NCI-H1092 treated with DMSO at 0.1 percent for 48 hours (cell line): ENCODE data around the gene MVP.

Source experiments
- DNase-seq: peaks from one replicate; lab custom pipeline; 2025; lab: John Stamatoyannopoulos, UW

The MVP gene

DNA sequence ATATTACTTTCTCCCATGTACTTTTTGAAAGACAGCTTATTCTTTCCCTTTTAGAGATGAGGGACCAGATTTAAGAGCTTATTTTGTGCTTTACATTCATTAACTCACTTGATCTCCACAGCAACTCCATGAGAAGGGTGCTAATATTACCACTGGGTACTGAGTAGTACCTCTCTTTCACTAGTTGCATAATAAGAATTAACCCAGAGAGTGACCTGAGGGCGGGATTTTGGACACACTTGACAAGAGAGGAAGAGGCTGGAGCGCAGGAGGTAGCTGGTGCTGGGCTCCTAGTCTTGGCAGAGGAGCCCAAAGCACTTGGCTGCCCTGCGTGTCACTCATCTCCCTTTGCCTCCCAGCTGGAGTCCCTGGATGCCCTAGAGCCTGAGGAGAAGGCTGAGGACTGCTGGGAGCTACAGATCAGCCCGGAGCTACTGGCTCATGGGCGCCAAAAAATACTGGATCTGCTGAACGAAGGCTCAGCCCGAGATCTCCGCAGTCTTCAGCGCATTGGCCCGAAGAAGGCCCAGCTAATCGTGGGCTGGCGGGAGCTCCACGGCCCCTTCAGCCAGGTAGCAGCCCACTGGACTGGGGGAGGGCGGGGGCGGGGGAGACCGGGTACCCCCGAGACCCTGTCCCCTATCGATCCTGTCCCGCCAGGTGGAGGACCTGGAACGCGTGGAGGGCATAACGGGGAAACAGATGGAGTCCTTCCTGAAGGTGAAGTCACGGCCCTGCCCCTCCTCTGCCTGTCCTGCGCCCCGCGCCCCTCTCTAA, 15.6 kb upstream of the MVP start:
- peak; percentile 41 for DNase-seq

DNA sequence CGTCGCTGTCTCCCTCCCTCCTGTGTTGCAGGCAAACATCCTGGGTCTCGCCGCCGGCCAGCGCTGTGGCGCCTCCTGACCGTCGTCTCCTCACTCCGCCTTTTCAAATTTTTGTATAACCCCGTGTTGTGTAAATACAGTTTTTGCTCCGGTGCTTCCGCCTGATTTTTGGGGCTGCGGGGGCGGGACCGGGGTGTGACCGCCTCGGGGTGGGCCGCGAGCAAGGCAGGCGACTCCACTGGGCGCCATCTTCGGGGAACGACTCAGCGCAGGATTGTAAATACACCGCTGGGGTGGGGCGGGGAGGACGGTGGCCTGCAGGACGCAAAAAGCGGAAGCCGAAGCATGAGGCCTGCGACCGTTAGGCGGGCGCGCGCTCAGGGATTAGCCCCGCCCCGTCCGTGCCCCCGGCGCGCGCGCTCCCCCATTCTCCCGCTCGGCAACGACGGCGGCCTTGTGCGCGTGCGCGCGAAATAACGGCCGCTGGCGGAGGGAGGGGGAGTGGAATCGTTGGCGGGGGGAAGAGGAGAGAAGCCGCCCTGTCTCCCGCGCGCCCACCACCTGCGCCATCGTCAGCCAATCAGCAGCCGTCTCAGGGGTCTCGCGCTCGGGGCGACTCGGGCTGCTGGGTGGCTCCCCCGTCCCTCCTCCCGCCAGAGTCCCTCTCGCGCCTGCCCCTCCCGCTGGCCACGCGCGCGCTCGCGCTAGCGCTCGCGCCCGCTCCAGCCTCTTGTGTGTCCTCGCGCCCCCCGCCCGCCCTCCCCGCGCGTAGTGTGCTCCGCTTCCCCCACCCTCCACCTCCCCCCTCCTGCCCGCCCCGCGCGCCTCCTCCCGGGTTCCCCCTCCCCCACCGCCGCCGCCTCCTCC, 14.8 kb upstream of the MVP start:
- DNase-seq, result peak; percentile 98

DNA sequence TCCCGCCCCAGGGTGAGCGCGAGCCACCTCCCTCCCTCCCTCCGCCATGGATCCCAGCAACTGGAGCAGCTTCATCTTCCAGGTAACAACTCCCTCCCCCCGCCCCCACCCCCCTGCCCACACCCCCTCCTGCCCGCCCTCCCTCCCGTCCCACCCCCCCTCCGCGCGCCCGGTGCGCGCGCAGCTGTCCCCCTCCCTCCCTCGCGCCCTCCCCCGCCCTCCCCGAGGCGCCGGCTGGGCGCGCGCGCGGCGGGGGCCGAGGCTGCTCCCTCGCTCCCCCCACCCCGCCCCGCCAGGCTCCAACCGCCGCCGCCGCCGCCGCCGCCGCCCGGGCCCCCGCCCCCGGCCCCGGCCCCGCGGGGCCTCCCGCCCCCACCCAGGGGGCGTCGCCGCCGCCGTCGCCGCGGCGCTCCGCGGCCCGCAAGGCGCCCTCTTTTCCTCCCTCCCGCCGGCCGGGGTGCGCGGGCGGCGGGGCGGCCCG, 14.1 kb upstream of the MVP start, which contains the start of gene MAZ:
TSS of gene MAZ (plus strand) at position 431 of the 481 bp plus-strand sequence. CDS start 173 bp downstream, outside the sequence.
- peak; percentile 94 for DNase-seq

DNA sequence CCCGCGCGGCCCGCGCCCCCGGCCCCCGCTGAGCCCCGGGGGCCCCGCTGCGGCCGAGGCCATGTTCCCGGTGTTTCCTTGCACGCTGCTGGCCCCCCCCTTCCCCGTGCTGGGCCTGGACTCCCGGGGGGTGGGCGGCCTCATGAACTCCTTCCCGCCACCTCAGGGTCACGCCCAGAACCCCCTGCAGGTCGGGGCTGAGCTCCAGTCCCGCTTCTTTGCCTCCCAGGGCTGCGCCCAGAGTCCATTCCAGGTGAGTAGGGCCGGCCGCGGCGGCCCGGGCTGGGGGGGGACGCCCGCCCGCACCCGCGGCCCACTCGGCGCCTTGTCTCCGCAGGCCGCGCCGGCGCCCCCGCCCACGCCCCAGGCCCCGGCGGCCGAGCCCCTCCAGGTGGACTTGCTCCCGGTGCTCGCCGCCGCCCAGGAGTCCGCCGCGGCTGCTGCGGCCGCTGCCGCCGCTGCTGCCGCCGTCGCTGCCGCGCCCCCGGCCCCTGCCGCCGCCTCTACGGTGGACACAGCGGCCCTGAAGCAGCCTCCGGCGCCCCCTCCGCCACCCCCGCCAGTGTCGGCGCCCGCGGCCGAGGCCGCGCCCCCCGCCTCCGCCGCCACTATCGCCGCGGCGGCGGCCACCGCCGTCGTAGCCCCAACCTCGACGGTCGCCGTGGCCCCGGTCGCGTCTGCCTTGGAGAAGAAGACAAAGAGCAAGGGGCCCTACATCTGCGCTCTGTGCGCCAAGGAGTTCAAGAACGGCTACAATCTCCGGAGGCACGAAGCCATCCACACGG, 13.4 kb upstream of the MVP start:
- DNase-seq, result peak; percentile 78

DNA sequence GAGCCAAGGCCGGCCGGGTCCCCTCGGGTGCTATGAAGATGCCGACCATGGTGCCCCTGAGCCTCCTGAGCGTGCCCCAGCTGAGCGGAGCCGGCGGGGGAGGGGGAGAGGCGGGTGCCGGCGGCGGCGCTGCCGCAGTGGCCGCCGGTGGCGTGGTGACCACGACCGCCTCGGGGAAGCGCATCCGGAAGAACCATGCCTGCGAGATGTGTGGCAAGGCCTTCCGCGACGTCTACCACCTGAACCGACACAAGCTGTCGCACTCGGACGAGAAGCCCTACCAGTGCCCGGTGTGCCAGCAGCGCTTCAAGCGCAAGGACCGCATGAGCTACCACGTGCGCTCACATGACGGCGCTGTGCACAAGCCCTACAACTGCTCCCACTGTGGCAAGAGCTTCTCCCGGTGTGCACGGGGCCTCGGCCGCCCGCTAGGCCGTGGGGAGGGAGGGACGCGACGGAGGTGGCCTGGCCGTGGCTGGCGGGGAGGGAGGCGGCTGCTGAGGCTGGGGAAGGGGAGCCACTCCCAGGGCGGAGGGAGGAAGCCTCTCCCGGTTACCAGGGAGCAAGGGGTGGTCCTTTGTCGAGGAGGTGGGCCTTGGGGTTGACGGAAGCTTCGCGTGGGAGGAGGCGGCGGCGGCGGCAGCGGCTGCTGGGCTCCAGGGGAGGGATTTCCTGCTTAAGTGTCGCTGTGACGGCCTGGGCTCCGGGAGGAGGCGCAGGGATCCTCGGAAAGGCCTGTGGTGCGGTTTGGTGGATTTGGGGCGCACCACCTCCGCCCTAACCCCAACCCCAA, 12.6 kb upstream of the MVP start:
- DNase-seq, result peak; percentile 83

DNA sequence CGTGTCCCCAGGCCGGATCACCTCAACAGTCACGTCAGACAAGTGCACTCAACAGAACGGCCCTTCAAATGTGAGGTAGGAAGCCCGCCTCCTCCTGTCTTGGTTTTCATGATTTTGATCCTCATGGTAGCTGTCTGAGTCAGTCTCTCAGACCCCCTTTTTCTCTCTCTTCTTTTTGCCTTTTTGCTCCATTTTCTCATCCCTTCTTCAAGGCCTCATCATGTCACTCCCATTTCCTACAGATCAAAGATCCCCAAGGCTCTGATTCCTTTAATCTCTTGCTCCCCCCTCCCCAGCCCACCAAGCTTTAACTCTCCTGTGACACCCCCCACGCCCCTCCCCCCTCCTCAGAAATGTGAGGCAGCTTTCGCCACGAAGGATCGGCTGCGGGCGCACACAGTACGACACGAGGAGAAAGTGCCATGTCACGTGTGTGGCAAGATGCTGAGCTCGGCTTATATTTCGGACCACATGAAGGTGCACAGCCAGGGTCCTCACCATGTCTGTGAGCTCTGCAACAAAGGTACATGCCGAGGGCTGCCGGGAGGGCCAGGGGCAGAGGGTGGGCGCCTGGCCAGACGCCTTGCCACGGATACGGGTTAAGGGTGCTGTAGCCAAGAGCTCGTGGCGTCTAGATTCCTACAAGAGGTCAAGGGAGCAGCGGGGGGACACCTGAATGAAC, 11.9 kb upstream of the MVP start:
- DNase-seq, result peak; percentile 56

DNA sequence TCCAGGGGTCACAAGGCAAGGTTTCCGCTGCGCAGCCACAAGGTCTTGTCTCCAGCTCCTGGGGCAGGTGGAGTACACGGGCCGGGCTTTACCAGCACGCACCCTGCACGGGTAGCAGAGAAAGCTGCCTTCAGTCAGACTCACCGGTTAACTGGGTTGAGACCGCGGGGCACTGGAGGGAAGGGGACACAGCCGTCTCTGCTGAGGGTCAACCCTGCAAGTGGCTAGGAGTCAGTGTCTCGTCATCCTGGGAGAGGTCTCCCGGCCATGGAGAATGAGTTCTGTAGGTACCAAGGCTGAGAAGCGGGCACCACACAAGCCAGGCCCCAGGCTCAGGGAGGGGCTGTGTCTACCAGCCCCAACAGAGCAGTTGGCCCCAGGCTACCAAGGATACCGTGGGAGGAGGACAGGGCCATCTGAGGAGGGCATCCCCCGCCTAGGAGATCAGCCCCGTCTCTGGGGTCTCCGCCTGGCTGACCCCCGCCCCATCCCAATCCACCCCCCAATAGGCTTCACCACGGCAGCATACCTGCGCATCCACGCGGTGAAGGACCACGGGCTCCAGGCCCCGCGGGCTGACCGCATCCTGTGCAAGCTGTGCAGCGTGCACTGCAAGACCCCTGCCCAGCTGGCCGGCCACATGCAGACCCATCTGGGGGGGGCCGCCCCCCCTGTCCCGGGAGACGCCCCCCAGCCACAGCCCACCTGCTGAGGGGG, 11.1 kb upstream of the MVP start:
- DNase-seq, result no peak

DNA sequence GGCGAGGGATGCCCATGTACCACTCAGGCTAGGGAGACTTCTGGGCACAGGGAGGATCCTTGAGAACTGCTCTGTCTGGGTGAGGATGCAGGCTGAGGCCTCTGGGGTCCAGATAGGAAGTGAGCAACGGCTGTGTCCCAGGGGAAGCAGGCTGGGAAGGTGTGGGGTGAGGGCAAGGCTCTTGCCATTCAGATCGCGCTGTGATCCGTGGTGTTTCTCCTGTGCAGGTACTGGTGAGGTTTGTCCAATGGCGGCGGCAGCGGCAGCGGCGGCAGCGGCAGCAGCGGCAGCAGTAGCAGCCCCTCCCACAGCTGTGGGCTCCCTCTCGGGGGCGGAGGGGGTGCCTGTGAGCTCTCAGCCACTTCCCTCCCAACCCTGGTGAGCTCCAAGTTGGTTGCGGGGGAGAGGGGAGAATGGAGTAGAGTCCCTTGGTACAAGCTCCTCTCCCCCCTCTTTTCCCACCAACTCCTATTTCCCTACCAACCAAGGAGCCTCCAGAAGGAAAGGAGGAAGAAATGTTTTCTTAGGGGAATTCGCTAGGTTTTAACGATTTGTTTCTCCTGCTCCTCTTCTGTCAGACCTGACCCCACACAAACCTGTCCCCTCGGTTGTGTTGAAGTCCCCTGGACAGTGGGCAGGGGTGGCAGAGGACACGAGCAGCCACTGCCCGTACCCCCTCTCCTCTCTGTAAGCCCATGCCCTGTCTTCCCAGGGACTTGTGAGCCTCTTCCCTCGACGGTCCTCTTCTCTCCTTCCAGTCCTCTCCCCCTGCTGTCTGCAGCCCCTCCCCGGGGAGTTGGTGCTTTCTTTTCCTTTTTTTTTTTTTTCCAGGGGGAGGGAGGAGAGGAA, 10.2 kb upstream of the MVP start:
- DNase-seq, result no peak

DNA sequence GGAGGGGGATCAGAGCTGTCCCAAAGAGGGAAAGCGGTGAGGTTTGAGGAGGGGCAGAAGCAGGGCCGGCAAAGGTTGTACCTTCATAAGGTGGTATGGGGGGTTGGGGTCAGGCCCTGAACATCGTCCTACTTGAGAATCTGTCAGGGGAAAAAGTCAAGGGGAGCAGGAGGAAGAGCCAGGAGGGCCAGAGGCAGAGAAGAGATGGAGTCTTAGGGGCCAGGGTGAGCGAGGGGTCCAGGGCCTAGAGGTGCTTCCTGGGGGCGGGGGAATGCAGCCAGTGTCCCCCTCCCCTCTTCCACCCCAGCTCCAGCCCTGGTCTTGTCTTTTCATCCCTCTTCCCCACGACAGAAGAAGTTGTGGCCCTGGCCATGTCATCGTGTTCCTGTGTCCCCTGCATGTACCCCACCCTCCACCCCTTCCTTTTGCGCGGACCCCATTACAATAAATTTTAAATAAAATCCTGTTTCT, 9.5 kb upstream of the MVP start:
- no peak for DNase-seq

DNA sequence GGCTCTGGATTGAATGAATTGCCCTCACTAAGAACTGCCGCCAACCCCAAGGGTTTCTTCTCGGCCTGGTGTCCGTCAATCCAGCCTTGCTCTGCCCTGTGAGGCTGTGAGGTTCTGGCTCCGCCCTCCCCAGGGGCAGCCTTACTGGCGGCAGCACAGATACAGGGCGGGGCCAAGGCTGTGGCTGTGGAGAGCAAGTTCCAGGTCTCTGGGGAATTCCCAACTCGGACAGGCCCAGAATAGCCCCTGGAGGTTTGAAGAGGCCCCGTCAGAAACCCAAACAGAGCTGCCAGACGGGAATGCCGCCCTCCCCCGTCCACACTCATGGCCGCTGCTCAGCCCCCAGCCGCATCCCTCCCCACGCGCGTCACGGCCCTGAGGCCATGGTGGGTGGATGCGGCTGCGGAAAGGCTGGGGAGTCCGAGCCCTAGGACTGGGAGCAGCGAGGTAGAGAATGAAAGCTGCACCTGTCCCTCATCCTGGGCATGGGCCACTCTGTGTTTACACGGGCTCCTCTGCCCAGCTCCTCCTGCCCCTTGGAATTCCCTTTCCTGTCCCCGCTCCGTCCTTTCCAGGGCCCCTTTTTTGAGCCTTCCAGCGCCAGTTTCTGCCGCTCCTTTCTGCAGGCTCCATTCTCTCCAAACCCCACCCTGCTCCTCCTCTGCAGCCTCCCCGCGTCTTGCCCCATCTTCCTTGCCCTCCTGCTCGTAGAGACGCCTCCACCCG, 8.9 kb upstream of the MVP start:
- DNase-seq, result peak; percentile 81

DNA sequence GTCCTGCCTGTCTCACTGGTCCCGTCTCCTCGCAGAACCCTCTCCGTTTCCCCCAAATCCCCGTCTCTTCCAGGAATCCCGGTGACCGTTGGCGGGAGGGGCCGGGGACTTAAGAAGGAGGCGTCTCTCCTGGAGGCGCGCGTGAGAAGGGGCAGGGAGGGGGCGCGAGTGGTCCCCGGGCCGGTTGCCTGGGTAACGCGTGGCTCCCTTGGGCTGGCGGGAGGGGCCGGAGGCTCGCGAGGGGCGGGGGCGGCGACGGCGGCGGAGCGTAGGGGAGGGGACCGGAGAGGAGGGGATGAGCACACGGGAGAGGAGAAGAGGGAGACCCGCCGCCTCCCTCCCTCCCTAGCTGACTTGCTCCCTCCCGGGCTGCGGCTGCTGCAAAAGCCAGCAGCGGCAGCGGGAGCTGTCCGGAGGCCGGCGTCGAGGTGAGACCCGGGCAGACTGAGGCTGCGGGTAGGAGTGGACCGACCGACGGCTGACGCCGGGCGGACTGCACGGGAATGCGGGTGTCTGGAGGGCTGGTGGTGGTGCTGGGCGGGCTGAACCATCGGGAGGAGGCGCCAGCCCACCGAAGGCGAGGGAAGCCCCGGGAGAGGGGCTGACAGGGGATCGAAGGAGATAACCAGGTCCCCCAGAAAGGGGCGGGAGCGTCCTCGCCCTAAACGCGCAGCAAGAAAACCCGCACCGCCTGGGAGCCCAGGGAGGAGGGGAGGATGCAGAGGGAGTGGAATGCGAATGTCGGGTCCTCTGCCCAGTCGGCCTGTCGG, 8.2 kb upstream of the MVP start, which contains the start of gene PRRT2:
TSS of gene PRRT2 (plus strand) at position 298 of the 770 bp plus-strand sequence. CDS start 862 bp downstream, outside the sequence.
- peak; percentile 66 for DNase-seq

DNA sequence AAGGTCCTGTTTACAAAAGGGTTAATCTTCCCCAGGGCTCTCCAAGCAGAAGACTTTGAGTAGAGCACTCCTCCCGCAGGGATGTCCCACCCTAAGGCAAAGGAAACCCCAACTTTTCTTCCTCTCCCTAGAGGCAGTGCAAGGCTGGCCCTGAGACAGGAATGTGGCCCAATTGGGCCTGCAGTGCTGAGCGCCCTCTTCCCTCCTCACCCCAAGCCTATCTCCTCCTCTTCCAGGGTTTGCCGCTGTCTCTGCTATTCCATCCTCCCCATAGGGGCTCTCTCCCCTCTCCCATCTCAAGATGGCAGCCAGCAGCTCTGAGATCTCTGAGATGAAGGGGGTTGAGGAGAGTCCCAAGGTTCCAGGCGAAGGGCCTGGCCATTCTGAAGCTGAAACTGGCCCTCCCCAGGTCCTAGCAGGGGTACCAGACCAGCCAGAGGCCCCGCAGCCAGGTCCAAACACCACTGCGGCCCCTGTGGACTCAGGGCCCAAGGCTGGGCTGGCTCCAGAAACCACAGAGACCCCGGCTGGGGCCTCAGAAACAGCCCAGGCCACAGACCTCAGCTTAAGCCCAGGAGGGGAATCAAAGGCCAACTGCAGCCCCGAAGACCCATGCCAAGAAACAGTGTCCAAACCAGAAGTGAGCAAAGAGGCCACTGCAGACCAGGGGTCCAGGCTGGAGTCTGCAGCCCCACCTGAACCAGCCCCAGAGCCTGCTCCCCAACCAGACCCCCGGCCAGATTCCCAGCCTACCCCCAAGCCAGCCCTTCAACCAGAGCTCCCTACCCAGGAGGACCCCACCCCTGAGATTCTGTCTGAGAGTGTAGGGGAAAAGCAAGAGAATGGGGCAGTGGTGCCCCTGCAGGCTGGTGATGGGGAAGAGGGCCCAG, 7.3 kb upstream of the MVP start:
- no peak for DNase-seq

DNA sequence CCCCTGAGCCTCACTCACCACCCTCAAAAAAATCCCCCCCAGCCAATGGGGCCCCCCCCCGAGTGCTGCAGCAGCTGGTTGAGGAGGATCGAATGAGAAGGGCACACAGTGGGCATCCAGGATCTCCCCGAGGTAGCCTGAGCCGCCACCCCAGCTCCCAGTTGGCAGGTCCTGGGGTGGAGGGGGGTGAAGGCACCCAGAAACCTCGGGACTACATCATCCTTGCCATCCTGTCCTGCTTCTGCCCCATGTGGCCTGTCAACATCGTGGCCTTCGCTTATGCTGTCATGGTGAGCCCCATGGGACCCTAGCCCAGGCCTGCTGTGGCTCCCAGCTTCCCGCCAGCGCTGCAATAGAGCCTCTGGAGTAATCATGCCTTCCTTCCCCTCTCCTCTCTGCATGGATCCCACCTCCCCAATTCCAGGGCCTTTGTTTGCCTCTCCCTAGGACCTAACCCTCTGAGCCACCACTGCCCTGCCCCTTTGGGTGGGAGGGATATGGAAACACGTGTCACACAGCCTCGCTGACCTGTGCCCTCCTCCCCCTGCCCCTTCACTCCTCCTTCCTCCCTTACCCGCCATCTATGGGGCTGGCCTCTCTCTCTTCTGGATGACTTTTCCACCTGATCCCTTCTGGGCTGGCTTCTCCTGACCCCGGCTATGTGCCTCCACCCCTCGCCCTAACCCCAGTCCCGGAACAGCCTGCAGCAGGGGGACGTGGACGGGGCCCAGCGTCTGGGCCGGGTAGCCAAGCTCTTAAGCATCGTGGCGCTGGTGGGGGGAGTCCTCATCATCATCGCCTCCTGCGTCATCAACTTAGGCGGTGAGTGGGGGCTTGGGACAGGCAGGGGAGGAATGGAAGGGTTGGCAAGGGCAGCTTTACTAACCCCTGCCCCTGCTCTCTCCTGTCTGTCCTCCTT, 6.4 kb upstream of the MVP start:
- DNase-seq, result no peak

DNA sequence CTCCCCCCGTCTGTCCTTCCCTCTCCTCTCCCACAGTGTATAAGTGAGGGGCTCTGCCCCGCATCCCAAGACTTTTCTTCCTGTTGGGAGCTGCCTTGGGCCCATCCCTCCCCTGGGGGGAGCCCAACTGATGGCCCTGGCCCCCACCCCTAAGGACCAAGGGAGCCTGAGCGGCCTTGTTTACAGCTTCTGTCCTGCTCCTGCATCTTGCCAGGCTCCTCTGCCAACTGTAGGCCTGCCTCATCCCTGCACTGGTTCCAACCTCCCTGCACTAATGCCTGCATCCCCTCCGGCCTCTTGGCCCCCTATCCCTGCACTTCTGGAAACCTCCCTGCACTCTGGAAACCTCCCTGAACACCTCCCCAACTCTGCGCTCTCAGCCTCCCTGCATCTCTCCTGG, 5.7 kb upstream of the MVP start:
- no peak for DNase-seq

DNA sequence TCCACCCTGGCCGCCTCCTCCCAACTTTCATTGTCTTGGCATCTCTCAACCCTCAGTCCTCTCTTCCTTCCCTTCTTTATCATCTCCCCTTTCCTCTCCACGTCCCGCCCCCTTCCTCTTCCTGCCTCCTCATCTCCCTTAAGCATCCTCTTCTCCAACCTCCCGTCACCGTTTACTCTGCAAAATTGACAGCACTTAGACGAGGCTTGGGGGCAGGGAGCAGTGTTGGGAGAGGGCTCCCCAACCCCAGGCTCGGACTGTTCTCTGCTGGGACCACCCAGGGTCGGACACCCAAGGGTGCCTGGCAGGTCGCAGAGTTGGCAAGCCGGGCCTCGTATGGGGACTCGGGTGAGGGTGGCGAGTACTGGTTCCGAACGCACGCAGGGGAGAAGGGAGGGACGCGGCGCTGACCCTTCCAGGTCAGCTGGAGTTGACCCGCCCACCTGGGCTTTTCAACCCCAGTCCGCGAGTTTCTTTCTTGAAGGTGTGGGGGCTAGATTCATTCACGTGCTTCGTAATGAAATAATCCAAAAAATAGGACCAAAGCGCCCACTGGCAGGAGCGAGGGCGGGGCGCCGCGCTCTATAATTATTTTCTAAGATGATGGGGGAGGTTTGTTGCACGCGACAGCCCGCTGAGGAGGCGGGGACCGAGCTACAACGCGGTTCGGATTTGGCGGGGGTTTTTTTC, 5.1 kb upstream of the MVP start:
- peak; percentile 79 for DNase-seq
